ENCODE measurements around the gene GLOD4. TPM values are rescaled to one million over a fixed set of nuclear protein-coding genes. Genes with fewer than 3 reads are reported as not detected.

GLOD4 gene
- total RNA-seq, 4 donors from 2014 or later = 32.9 to 45.0 (median 41.4) TPM

DNA sequence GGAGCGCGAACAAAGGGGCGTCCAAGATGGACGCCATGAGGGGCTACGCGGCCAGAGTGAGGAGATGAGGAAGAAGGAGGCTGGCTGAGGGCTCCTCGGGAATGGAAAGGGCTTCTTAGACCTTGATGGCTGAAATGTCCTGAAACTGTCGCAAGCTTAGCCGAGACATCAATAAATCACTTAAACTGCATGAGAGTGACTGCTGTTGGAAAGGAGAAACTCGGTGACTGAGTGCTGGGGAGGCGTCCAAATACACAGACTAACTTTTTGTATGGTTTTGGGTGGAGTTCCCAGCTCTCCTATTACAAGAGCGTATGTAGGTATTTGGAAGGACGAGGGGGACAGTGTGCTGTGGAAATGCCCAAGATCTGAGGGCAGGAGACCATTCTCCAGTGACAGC lies 28.7 kb downstream of the GLOD4 start:
- TF ChIP-seq CTCF (IDR thresholded peaks at IDR 0.05; ENCODE audit: low read depth) = no peak

GRCh38 chr17:752620-753219 lies 29.4 kb downstream of the GLOD4 start:
- TF ChIP-seq CTCF (IDR thresholded peaks at IDR 0.05; ENCODE audit: low read depth) = no peak

GRCh38 chr17:752002-752619 lies 30.0 kb downstream of the GLOD4 start, which contains the start of gene GEMIN4:
TSS of gene GEMIN4 (minus strand) at chr17:752264. CDS start at chr17:752142, 122 bp downstream.
- TF ChIP-seq CTCF (IDR thresholded peaks at IDR 0.05; ENCODE audit: low read depth) = no peak

DNA sequence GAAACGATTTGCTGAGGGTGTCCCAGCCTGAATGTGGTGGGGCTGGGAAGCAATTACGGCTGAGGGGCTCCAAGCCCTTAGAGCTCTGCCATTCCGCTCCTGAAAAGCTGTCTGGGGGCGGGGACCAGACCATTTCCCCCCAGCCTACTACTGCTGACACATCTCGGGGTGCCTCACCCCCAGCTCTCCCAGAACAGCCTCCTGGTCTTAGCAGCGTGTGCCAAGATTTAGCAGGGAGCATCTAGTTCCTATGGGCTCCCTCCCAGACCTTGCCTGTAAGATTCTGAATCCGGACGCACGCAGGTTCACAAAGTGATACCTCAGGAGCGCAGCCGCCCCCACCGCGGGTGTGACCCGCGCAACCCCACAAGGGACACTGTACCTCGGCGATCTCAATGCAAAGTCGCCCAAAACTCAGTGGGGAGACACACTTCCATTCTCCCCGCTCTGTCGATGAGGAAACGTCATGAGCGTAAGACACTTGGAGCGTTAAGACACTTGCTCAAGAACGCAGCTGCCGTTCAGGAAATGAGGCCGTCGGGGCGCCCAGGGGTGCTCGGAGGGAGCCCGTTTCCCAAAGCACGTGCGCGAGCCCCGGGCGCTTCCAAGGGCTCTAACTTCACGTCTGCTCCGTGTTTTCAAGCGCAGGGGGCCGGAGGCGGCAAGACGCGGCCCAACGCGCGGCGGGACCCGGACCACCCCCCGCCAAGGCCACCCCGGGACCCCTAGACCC lies 30.6 kb downstream of the GLOD4 start:
- TF ChIP-seq CTCF (IDR thresholded peaks at IDR 0.05; ENCODE audit: low read depth) = no peak

- no peak for TF ChIP-seq CTCF (IDR thresholded peaks at IDR 0.05; ENCODE audit: low read depth)
Observed at GRCh38 chr17:750431-751037, 31.5 kb downstream of the GLOD4 start.

- TF ChIP-seq CTCF (IDR thresholded peaks at IDR 0.05; ENCODE audit: low read depth) = no peak
Observed at GRCh38 chr17:746783-747629, 35.1 kb downstream of the GLOD4 start.

Data from subcutaneous adipose tissue (tissue), 4 donors.